Measurements from ENCODE around the gene MAPK8.
"Not testable (repeated sequence)": the region's sequence is repeated elsewhere in the genome, so short reads cannot be mapped to it uniquely, and the experiment has no call there.

- TF ChIP-seq CTCF (IDR thresholded peaks at IDR 0.05; ENCODE audit: insufficient read depth, low read length); POLR2AphosphoS5 (IDR thresholded peaks at IDR 0.05; ENCODE audit: low read depth); GABPA (IDR thresholded peaks at IDR 0.05; ENCODE audit: low read depth): not testable (repeated sequence)
Observed at GRCh38 chr10:48346248-48346647, 39.8 kb downstream of the MAPK8 start.
